Suprapubic skin (tissue), 4 donors: ENCODE measurements around the gene LZTS2. TPM values are rescaled to one million over a fixed set of nuclear protein-coding genes. Genes with fewer than 3 reads are reported as not detected.

ENCODE experiments used
- DNase-seq, 2 donors: peaks; one replicate each; pipeline ENCODE4 v3.0.0-alpha.2; 2019; ENCODE audit warnings: low spot score in 2 of 2
- H3K27ac ChIP-seq: fragments of 200-600 bp; sonication (generic); one replicate; pipeline ENCODE4 v1.5.1; 2019
- H3K27me3 ChIP-seq: fragments of 200-600 bp; sonication (generic); one replicate; pipeline ENCODE4 v1.5.1; 2019
- H3K36me3 ChIP-seq: fragments of 200-600 bp; sonication (generic); one replicate; pipeline ENCODE4 v1.5.1; 2019
- H3K4me1 ChIP-seq: fragments of 200-600 bp; sonication (generic); one replicate; pipeline ENCODE4 v1.5.1; 2019
- H3K4me3 ChIP-seq: fragments of 200-600 bp; sonication (generic); one replicate; pipeline ENCODE4 v1.5.1; 2019; ENCODE audit warnings: mild to moderate bottlenecking
- H3K9me3 ChIP-seq: fragments of 200-600 bp; sonication (generic); one replicate; pipeline ENCODE4 v1.5.1; 2019
- EP300 ChIP-seq: sonication (generic); formaldehyde crosslinking; IDR thresholded peaks from one replicate; pipeline ENCODE4 v1.6.1; 2017; ENCODE audit warnings: antibody characterized with exemption
- POLR2A ChIP-seq, 2 donors: fragments of 450-650 bp; IDR thresholded peaks; one replicate each; pipeline ENCODE4 v1.6.1; 2017; ENCODE audit warnings: antibody characterized with exemption in 2 of 2, mild to moderate bottlenecking in 2 of 2, moderate library complexity in 2 of 2
- POLR2AphosphoS5 ChIP-seq, 3 donors: sonication (generic); formaldehyde crosslinking; IDR thresholded peaks; one replicate each; pipeline ENCODE4 v1.6.1; 2017; ENCODE audit warnings: antibody characterized with exemption in 3 of 3
- WGBS: methylation state at CpG from one replicate; pipeline ENCODE4 v1.1.5; 2018; 5-methylcytosine and 5-hydroxymethylcytosine counted together
- total RNA-seq, 4 donors: library from RNA; depleted of rRNA; stranded (reverse); fragments of >200 nt; gene quantifications; one replicate each; pipeline ENCODE4 v1.1.0, GENCODE V29; 2016
- TF ChIP-seq, protein P1 (sequence below), 2 donors: fragments of 200-600 bp in 1 of 2; fragments of 450-650 bp in 1 of 2; sonication (generic) in 1 of 2; IDR thresholded peaks; one replicate each; pipeline ENCODE4 v1.5.1; 2016 to 2019; ENCODE audit warnings: antibody characterized with exemption in 2 of 2, mild to moderate bottlenecking in 1 of 2, moderate library complexity in 1 of 2

The LZTS2 gene
- total RNA-seq, 4 donors from 2014 or later: 51.9 to 88.8 (median 61.2) TPM

DNA sequence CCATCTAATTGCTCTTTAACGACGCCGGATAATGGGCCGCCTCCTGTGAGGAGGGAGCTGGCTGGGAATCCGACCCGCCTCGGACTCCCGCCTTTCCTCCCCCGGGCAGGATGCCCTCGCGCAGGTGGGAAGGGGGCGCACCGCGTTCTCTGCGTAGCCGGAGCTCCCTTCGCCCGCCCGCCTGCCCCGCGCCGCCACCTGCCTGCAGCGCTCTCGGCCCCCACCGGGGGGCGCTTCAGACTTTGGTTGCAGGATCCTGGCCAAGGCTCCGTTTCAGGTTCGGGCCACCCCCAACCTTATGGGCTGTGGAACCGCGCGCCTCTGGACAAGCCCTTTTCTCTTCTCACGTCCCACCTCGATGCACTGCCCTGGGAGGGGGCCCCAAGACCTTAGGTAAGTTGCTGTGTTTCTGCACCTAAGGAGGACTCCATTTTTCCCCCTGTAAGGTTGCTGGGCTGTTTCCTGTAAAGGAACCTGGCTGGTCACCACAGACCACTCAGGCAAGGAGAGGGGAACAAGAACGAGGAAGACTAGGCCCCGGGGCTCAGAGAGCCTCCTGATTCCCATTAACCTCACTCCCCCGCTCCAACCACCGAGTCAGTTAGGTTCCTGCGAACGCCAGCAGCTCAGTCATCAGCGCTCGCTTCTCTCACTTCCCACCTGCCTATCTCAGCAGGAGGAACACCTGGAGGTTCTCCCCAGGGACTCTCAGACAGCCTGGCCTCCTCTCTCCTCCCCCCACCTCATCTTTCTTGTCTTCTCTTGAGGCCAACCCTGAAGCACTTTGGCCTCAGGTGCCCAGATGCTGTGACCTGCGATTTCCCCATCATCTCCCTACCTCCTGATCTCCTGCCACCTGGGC, 50.8 kb downstream of the LZTS2 start:
- no peak for TF ChIP-seq POLR2A (IDR thresholded peaks at IDR 0.05)
- TF ChIP-seq, protein P1, sequence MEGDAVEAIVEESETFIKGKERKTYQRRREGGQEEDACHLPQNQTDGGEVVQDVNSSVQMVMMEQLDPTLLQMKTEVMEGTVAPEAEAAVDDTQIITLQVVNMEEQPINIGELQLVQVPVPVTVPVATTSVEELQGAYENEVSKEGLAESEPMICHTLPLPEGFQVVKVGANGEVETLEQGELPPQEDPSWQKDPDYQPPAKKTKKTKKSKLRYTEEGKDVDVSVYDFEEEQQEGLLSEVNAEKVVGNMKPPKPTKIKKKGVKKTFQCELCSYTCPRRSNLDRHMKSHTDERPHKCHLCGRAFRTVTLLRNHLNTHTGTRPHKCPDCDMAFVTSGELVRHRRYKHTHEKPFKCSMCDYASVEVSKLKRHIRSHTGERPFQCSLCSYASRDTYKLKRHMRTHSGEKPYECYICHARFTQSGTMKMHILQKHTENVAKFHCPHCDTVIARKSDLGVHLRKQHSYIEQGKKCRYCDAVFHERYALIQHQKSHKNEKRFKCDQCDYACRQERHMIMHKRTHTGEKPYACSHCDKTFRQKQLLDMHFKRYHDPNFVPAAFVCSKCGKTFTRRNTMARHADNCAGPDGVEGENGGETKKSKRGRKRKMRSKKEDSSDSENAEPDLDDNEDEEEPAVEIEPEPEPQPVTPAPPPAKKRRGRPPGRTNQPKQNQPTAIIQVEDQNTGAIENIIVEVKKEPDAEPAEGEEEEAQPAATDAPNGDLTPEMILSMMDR (IDR thresholded peaks at IDR 0.05): peak; percentile 35 to 97
- Histone ChIP-seq H3K9me3 (no peaks in the 10 kb centered on the region), H3K36me3 (no peaks in the 10 kb centered on the region), H3K4me1 (peaks cover 27% of the 10 kb centered on the region), H3K27me3 (peaks cover 47% of the 10 kb centered on the region), H3K4me3 (peak overlapping the region; percentile 15), H3K27ac (no peak overlapping the region)
- DNase-seq: peak in 1 of 2 donors; percentile 78
- 29% methylated on average over 18 of the region's 42 CpGs for WGBS

DNA sequence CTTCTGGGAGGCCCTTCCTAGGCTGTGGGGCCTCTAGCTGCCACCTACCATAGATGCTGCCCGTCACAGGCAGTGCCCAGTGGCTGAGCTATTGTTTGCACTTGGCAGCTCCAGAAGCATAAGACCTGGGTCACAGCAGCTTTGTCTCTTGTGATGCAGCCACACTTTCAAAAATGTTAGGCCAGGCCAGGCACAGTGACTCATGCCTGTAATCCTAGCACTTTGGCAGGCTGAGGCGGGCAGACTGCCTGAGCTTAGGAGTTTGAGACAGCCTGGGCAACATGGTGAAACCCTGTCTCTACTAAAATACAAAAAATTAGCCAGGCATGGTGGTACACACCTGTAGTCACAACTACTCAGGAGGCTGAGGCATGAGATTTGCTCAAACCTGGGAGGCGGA, 52.7 kb downstream of the LZTS2 start:
- H3K36me3 ChIP-seq: no peaks in the 10 kb centered on the region
- peaks cover 27% of the 10 kb centered on the region for H3K4me1 ChIP-seq
- peaks cover 37% of the 10 kb centered on the region for H3K27me3 ChIP-seq
- WGBS: 58% methylated on average over 3 of the region's 3 CpGs
- no peaks in the 10 kb centered on the region for H3K9me3 ChIP-seq
- TF ChIP-seq EP300: no peak
- TF ChIP-seq, protein P1 (IDR thresholded peaks at IDR 0.05): no peak
- TF ChIP-seq POLR2AphosphoS5 (IDR thresholded peaks at IDR 0.05): no peak
- no peak for TF ChIP-seq POLR2A (IDR thresholded peaks at IDR 0.05)
- no peak overlapping the region for H3K4me3 ChIP-seq
- no peak overlapping the region for H3K27ac ChIP-seq
- no peak for DNase-seq

DNA sequence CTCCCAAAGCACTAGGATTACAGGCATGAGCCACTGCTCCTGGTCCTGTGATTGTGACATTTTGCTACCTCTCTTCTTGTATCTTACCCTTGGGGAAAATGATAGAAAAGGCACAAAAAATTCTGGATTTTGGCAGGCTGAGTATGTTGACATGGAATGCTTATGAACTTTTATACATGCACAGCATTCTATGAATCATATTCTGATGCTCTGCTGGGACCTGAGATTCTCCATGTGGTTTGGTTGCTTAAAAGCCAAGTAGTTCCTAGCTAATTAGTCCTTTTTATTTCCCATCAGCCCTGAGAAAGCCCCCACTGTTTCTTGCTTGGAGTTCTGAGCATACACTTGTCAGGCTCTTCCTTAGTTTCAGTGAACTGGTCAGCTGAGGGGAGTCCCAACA, 53.9 kb downstream of the LZTS2 start:
- TF ChIP-seq EP300 (no peak), POLR2AphosphoS5 (IDR thresholded peaks at IDR 0.05) (no peak), POLR2A (IDR thresholded peaks at IDR 0.05) (no peak)
- TF ChIP-seq, protein P1 (IDR thresholded peaks at IDR 0.05): no peak
- Histone ChIP-seq H3K9me3 (no peaks in the 10 kb centered on the region), H3K36me3 (no peaks in the 10 kb centered on the region), H3K27ac (no peak overlapping the region), H3K4me3 (no peak overlapping the region), H3K27me3 (peaks cover 25% of the 10 kb centered on the region), H3K4me1 (peaks cover 19% of the 10 kb centered on the region)
- no peak for DNase-seq

DNA sequence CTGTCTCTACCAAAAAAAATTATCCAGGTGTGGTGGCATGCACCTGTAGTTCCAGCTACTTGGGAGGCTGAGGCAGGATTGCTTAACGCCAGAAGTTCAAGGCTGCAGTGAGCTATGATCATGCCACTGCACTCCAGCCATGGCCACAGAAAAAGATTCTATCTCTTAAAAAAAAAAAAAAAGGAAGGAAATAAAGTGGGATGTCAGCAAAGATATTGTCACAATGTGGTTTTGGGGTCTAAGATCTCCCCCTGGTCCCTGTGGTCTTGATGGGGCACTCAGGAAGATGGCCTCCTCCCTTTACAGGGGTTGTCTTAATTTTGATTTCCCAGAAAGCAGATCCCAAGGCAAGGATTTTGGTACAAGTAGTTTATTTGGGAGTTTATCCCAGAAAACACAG, 54.7 kb downstream of the LZTS2 start:
- Histone ChIP-seq H3K9me3 (no peaks in the 10 kb centered on the region), H3K27ac (no peak overlapping the region), H3K27me3 (peaks cover 17% of the 10 kb centered on the region), H3K4me3 (no peak overlapping the region), H3K4me1 (peaks cover 15% of the 10 kb centered on the region), H3K36me3 (no peaks in the 10 kb centered on the region)
- no peak for TF ChIP-seq POLR2A (IDR thresholded peaks at IDR 0.05)
- TF ChIP-seq, protein P1 (IDR thresholded peaks at IDR 0.05): no peak
- no peak for TF ChIP-seq EP300
- no peak for TF ChIP-seq POLR2AphosphoS5 (IDR thresholded peaks at IDR 0.05)
- DNase-seq: no peak
- 92% methylated on average over 1 of the region's 1 CpG for WGBS

DNA sequence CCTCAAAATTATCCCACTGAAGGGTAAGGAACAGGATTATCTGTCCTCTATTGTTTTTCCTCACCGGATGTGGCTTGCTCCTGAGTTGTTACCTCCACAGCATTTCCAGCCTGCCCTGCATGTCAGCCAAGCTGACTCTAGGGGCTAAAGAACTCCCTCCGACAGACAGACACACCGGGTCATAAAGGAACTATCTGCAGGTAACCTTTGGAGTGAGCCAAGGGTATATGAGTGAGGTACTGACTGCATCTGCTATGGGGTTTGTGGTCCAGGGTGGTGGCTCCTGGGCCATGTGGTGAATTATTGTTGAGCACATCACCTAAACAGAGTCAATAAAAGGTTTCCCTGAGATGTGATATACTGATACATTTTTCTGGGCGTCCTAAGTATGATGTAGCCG, 55.3 kb downstream of the LZTS2 start:
- no peaks in the 10 kb centered on the region for H3K9me3 ChIP-seq
- H3K4me1 ChIP-seq: peaks cover 14% of the 10 kb centered on the region
- no peak overlapping the region for H3K4me3 ChIP-seq
- no peak overlapping the region for H3K27ac ChIP-seq
- 92% methylated on average over 5 of the region's 5 CpGs for WGBS
- no peaks in the 10 kb centered on the region for H3K36me3 ChIP-seq
- H3K27me3 ChIP-seq: peaks cover 11% of the 10 kb centered on the region
- no peak for DNase-seq
- no peak for TF ChIP-seq POLR2A (IDR thresholded peaks at IDR 0.05)
- TF ChIP-seq EP300: no peak
- no peak for TF ChIP-seq POLR2AphosphoS5 (IDR thresholded peaks at IDR 0.05)
- TF ChIP-seq, protein P1 (IDR thresholded peaks at IDR 0.05): no peak
